DMS153 treated with DMSO at 0.1 percent for 48 hours (cell line): ENCODE measurements around the gene TFG.

Source experiments
- DNase-seq: peaks from one replicate; lab custom pipeline; 2025; ENCODE audit not compliant: unreplicated experiment; lab: John Stamatoyannopoulos, UW

Gene TFG

DNA sequence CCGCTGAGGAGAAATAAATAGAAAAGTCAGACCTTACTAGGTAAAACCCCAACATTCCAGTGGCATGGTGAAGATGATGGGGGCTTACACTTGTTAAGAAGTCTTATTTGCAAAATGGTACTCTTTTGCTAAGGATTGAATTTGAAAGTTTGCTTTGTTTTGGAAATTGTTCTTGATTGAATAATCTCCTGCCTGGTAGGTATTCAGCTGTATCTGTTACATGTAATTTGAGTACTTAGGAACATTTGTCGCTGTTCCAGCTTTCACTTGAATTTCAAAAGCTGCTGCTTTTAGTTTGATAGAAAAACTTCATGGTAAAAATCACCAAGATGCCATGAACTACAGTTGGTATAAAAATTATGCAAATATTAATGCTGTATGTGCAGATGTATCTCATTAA lies 44.6 kb downstream of the TFG start:
- DNase-seq = no peak

DNA sequence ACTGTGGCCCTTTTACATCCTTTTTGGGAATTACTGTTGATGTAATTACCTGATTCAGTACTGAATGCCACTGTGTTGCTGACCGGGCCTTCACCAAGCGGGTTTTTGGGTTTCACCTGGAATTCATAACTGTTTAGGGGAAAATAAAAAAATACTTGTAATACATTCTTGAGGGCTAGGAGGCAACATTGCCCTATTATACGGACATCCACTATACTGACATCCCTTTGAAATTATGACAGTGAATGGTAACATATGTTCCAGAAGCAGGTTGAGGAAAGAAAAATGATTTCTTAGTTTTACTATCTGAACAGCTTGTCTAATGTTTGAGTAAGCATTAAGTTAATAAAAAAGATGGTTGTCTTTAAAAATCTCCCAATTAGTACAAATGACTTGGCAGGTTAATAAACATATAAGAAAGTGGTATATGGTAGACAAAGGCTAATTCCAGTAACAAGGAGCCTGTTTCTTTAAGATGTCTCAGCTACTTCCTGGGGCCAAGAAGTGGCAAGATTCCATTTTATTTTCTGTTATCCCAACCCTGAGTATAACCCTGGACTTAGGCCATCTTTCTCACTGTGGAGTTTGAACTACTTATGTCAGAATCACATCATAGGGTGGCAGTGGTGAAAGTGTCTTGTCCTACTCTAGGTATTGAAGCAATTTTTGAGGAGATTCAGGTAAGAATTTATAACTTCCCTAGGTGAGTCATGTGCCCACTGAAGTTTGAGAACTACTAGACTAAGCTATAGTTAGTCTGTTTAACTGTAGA lies 45.5 kb downstream of the TFG start:
- DNase-seq = no peak

DNA sequence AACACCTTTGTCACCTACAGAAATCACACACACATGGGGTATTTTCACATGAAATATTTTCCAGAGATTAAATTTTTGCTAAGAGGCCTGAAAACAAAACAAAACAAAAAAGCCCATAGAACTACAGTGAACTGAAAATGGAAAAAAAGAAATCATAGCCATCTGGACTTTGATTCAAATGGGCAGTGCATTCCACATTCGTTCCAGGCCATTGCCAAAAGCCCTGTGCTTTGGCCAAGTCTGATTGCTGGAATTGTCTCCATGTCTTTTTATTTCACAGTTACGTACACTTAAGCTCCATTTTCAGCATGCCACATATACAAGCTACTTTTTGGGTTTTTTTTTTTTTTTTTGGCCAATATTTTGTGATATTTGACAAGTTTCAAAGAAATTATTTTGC lies 47.1 kb downstream of the TFG start:
- no peak for DNase-seq

GRCh38 chr3:100759159-100759558 lies 49.9 kb downstream of the TFG start:
- DNase-seq = no peak

- no peak for DNase-seq
These were observed 50.7 kb downstream of the TFG start for GRCh38 chr3:100759950-100760349.

DNA sequence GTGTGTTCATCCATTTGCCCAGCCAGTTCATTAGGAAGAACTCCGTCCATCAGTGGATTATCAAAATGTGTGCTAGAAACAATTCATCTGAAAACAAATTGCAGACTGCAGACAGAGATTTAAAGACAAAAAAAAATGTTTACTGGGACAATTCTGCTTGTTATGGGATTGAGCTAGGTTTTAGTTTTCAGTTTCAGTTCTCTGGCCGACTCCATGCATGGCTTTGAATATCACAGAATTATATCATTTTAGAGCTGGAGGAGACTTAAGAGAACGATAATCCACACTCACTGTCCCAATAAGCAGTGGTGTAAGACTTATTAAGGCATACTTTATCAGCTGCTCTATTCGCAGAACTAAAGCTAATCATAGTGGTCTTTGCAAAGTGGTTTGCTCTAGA lies 51.1 kb downstream of the TFG start:
- no peak for DNase-seq

DNA sequence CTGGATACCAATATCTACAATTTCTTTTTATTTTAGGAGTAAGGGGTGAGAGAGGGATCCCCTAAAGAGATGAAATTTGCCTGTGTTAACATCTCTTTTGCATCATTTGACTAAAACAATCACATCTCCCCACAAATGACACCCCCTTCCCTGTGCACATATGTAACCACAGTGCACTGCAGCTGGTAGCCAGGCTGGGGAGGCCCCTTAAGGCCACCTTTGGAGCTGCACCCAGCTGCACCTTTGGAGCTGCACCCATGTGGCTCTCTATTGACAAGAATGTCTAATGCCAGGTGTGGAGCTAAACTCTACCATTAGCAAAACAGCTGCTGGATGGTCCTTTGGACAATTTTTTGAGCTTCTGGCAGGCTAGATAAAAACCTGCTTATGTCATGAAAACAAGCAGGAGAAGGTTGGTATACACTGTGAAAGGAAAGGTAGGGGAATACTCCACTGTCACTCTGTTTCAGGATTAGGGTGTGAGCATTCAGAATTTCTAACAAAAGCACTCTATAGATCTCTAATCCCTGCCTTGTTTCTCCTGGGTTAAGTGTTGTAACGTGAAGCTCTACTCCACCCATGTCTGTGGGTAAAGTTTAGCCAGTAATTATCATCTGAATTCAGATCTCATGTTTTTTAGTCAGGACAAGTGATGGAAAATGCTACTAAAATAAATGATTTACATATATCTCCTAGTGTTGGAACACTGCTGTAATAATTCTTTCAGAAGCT lies 52.1 kb downstream of the TFG start:
- DNase-seq = no peak

DNA sequence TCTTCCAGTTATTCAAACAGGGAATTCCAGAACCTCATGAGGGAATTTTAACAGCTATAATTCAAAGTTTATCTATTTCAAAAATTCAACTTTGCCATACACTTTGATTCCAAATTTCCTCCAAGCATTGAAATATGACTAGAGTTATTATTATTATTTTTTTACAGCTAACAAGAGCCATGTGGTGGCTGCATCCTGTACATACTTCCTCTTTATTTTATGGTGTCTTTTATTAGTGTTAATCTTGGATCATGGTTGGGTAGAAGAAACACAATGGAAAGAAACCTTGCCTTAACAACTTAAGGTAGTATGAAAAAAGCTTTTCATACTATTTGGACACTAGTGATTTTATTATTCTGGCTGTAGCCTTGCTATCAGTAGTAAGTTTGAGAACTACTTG lies 52.7 kb downstream of the TFG start:
- DNase-seq = no peak

DNA sequence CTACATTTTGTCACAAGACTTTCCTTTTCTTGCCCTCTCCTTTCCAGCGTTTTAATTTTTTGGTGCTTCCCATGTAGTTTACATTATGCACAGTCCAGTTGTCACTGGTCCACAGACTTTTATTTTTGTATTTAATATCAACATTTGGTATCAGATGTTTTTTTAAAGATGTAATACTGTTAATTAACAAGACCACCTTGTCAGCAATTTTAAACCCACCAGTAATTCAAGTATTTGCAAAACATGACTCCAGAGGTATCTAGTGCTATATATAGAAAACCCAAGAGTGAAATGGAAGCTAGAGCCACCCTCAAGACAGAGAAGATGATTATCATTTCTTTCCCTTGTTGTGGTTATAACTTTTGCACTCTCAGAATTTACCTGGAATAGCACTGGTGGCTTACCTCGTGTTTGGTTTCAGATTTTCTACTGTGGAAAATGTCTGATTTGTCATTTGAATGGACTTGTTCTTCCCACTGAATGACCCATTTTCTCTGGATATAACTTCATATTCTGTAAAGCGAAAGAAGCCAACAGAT lies 56.2 kb downstream of the TFG start:
- DNase-seq = no peak

DNA sequence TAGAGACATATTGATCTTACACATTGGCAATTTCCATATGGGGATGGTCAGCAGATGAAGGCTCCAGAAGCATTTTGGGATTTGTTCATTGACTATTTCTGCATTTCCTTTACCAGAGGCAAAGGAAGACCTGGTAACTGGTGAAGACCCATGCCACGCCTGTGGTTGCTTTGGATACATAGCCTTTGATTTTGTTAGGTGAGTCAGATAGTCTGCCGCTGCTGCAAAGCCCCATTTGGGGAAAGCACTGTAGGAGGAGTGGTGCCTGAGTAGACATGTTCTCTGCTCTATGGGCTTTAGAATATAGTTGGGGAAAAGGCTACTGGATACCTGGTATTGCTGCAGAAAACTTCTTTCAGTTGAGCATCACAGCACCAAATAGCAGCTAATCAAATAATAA lies 56.8 kb downstream of the TFG start:
- DNase-seq = no peak

- no peak for DNase-seq
These were observed 60.4 kb downstream of the TFG start for GRCh38 chr3:100769693-100770092.

- no peak for DNase-seq
These were observed 65.9 kb downstream of the TFG start for GRCh38 chr3:100775226-100775625.

- no peak for DNase-seq
These were observed 66.4 kb downstream of the TFG start for GRCh38 chr3:100775669-100776068.

DNA sequence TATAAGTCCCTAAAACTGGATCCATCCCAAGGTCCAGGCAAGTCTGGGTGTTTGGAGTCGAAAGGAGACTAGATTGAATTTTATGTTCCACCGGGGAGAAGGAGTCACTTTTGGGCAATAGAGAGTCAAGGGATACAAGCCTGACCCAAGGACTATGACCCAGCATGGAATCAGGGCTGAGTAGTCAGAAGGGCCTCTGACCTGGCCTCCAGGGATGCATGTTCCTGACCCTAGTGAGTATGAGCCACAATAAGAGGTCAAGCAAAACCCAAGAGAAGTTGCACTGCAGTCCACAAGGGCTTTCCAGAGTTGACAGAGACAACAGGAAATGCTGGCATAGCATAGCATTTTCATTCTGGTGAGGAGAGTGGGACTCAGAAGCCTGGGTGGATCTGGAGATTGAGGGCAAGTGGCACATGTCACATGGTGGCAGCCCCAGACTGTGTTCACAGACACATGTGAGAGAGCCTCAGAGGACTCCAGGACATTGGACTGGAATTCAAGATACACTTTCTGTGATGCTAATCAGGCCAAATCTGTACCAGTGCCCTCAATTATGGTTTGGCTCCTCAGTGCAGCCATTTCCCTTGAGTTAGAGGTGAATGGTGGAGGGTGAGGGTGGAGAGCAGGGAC lies 66.9 kb downstream of the TFG start:
- no peak for DNase-seq

GRCh38 chr3:100776746-100777145 lies 67.5 kb downstream of the TFG start:
- DNase-seq = no peak

- DNase-seq = no peak
These were observed 68.0 kb downstream of the TFG start for GRCh38 chr3:100777271-100777670.

DNA sequence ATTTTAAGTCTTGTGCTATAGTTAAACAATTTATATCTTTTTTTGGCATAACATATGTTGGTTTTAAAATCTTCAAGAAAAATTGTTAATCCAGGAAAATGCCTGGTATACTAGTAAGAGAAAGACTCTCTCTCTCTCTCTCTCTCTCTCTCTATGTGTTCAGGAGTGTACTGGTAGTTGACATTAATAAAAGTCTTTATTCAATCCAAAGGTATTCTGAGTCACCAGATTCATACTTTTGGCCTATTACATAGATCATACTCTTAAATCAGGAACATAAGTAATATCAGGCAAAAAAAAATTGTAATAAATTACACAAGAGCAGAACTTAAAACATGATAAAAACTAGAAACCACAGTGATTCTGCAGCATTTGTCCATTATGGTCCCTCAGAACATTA lies 70.2 kb downstream of the TFG start:
- no peak for DNase-seq

DNA sequence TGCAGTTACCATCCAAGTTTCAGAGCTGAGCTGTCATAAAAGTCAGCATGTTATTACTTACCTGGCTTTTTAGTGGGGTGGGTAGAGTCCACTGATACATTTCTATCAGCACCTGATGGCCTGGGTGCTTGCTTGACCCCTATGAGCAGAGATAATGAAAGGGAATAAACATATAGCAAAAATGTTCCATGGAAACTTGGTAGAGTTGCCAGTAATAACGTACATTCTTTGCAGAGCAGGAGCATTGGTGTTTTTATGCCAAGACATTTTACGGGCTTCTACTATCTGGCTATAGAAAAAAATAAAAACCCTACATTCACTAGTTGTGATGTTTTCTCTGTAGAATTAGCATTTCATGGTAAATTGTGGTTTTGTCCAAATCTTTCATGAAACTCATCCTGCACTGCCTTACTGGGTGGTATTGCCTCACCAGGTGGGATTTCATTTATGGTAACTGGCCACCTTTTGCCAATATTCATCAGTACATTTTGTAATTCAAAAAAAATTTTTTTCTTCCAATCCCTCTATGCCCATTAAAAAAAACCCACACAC lies 70.9 kb downstream of the TFG start:
- no peak for DNase-seq

DNA sequence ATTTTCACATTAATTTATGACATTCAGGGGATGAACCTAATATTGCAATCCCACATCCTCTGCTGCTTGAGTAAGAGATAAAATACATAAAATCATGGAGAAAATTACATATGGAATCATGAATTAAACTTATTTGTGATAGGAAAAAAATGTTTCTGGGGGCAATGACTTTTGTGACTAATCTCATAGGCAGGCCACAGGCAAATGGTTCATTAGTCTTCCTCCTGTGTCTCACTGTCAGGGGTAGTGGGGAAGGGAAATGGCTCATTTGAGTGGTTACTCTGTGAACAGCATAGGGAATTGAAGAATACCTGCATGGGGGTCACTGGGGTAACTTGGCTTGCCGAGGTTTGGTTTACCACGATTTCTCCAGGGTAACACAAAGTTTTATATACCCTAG lies 72.0 kb downstream of the TFG start:
- no peak for DNase-seq

DNA sequence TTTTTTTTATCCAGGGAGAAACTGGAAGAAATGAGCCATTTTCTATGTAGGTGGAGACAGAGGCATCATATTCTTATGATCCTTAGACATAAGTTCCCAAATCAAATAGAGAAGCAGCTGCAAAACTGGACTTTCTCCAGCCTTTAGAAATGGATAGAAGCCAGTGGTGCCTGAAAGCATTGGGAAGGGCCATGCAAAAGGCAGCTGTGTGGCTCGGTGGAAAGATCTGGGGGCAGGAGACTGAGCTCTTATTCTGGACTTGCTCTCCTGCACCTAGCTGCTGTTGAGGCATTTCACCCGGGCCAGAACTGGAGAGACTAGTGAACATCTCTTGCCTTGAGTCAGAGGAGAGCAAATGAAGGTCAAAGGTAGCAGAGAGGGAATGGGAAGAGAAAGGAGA lies 73.1 kb downstream of the TFG start:
- no peak for DNase-seq

- DNase-seq = no peak
These were observed 73.6 kb downstream of the TFG start for GRCh38 chr3:100782906-100783305.

DNA sequence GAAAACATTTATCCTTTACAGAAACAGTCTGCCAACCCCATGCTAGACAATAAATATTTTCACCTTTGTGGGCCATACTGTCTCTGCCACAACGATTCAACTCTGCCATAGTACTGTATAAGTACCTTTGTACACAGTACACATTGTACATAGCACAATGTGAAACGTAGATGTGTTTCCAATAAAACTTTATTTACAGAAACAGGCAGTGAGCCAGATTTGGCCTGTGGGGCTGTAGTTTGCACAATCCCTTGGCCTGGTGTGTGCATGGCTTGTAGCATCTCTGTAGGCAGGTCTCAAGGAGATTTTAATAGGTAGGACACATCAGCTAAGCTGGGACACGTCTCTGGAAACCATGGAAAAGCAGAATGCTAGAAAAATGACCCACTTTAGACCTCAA lies 74.3 kb downstream of the TFG start:
- no peak for DNase-seq
